ENCODE results near the gene MZT2B.
A peak's percentile ranks its signal among the peaks of the same experiment; 100 is the strongest.
"Not testable (repeated sequence)": the region's sequence is repeated elsewhere in the genome, so short reads cannot be mapped to it uniquely, and the experiment has no call there.

The MZT2B gene

GRCh38 chr2:130181880-130182682 lies at the start of gene MZT2B:
TSS of gene MZT2B (plus strand) at chr2:130182262. CDS start at chr2:130182283, 21 bp downstream.
- peak; percentile 86 to 89 for DNase-seq

GRCh38 chr2:130135692-130136541 lies 46.1 kb upstream of the MZT2B start:
- no peak for DNase-seq

- DNase-seq = not testable (repeated sequence)
Measured at GRCh38 chr2:130136546-130136945, 45.5 kb upstream of the MZT2B start.

- DNase-seq = not testable (repeated sequence)
Measured at GRCh38 chr2:130137118-130137517, 44.9 kb upstream of the MZT2B start.

GRCh38 chr2:130138326-130138725 lies 43.7 kb upstream of the MZT2B start:
- DNase-seq = not testable (repeated sequence)

- DNase-seq = not testable (repeated sequence)
Measured at GRCh38 chr2:130138841-130139251, 43.2 kb upstream of the MZT2B start.

- not testable (repeated sequence) for DNase-seq
Measured at GRCh38 chr2:130139331-130140280, 42.5 kb upstream of the MZT2B start.

GRCh38 chr2:130140516-130140915 lies 41.5 kb upstream of the MZT2B start:
- not testable (repeated sequence) for DNase-seq

- DNase-seq = not testable (repeated sequence)
Measured at GRCh38 chr2:130141002-130141401, 41.1 kb upstream of the MZT2B start.

GRCh38 chr2:130141645-130142370 lies 40.3 kb upstream of the MZT2B start:
- DNase-seq = not testable (repeated sequence)

- DNase-seq = not testable (repeated sequence)
Measured at GRCh38 chr2:130142396-130143265, 39.4 kb upstream of the MZT2B start.

GRCh38 chr2:130143266-130144039 lies 38.6 kb upstream of the MZT2B start:
- DNase-seq = not testable (repeated sequence)

- peak; percentile 37 to 41 for DNase-seq
Measured at GRCh38 chr2:130145006-130145414, 37.1 kb upstream of the MZT2B start, which contains the start of gene CCDC74B. TSS of gene CCDC74B (minus strand) at chr2:130145112. CDS start at chr2:130144996, 116 bp downstream.

- DNase-seq = not testable (repeated sequence)
Measured at GRCh38 chr2:130148515-130148914, 33.5 kb upstream of the MZT2B start.

- DNase-seq = no peak
Measured at GRCh38 chr2:130150181-130151144, 31.6 kb upstream of the MZT2B start.

GRCh38 chr2:130151145-130151512 lies 30.9 kb upstream of the MZT2B start:
- not testable (repeated sequence) for DNase-seq

GRCh38 chr2:130152136-130152815 lies 29.8 kb upstream of the MZT2B start:
- not testable (repeated sequence) for DNase-seq
